ENCODE results near the gene ADCY4.
A peak's percentile ranks its signal among the peaks of the same experiment; 100 is the strongest.

Gene ADCY4

GRCh38 chr14:24311837-24312615 lies 22.8 kb downstream of the ADCY4 start:
- TF ChIP-seq MYC (IDR thresholded peaks at IDR 0.05; ENCODE audit: low read depth, low read length) = 0 out of 2 replicates have a peak, but pooled peaks have one; percentile 9
- TF ChIP-seq POLR2A (IDR thresholded peaks at IDR 0.05; ENCODE audit: extremely low read depth, insufficient read length) = no peak
- peak; percentile 58 for DNase-seq (ENCODE audit: low read depth)
- peak overlapping the region; percentile 63 for H3K4me3 ChIP-seq (ENCODE audit: low read depth, low read length)

- DNase-seq (ENCODE audit: low read depth) = peak; percentile 76
- TF ChIP-seq MAX (IDR thresholded peaks at IDR 0.05; ENCODE audit: low read depth, low read length) = peak; percentile 65
- TF ChIP-seq POLR2A (IDR thresholded peaks at IDR 0.05; ENCODE audit: extremely low read depth, insufficient read length) = peak; percentile 28
- TF ChIP-seq CTCF (IDR thresholded peaks at IDR 0.05; ENCODE audit: low read depth, low read length) = no peak
- TF ChIP-seq MYC (IDR thresholded peaks at IDR 0.05; ENCODE audit: low read depth, low read length) = peak; percentile 59
- peak within 1 kb of the TSS; percentile 63 for H3K4me3 ChIP-seq (ENCODE audit: low read depth, low read length)
Measured at GRCh38 chr14:24310646-24311604, 23.9 kb downstream of the ADCY4 start, which contains the start of gene LTB4R. Gene LTB4R, plus strand, starts transcription at chr14:24311502. Its CDS starts 4,150 bp downstream, at chr14:24315652.

- no peak for DNase-seq (ENCODE audit: low read depth)
- H3K4me3 ChIP-seq (ENCODE audit: low read depth, low read length) = peak overlapping the region; percentile 52
- TF ChIP-seq MAX (IDR thresholded peaks at IDR 0.05; ENCODE audit: low read depth, low read length) (no peak), MYC (IDR thresholded peaks at IDR 0.05; ENCODE audit: low read depth, low read length) (no peak)
Measured at GRCh38 chr14:24310265-24310645, 24.6 kb downstream of the ADCY4 start.

- DNase-seq (ENCODE audit: low read depth) = no peak
- TF ChIP-seq MAX (IDR thresholded peaks at IDR 0.05; ENCODE audit: low read depth, low read length) (no peak), MYC (IDR thresholded peaks at IDR 0.05; ENCODE audit: low read depth, low read length) (no peak)
- peak within 1 kb of the TSS; percentile 52 for H3K4me3 ChIP-seq (ENCODE audit: low read depth, low read length)
Measured at GRCh38 chr14:24309538-24310264, 25.2 kb downstream of the ADCY4 start, which contains the start of gene LTB4R2. Gene LTB4R2, plus strand, starts transcription at chr14:24310140. Its CDS starts 525 bp downstream, at chr14:24310665.

GRCh38 chr14:24308342-24309124 lies 26.3 kb downstream of the ADCY4 start:
- TF ChIP-seq POLR2A (IDR thresholded peaks at IDR 0.05; ENCODE audit: extremely low read depth, insufficient read length) = no peak
- no peak for TF ChIP-seq MAX (IDR thresholded peaks at IDR 0.05; ENCODE audit: low read depth, low read length)
- no peak for TF ChIP-seq CTCF (IDR thresholded peaks at IDR 0.05; ENCODE audit: low read depth, low read length)
- no peak for TF ChIP-seq MYC (IDR thresholded peaks at IDR 0.05; ENCODE audit: low read depth, low read length)
- no peak for DNase-seq (ENCODE audit: low read depth)
- H3K4me3 ChIP-seq (ENCODE audit: low read depth, low read length) = no peak overlapping the region

GRCh38 chr14:24307575-24308341 lies 27.1 kb downstream of the ADCY4 start, which contains the start of gene CIDEB:
Gene CIDEB, minus strand, starts transcription at chr14:24307977. Its CDS starts 119 bp downstream, at chr14:24307858.
- no peak within 1 kb of the TSS for H3K4me3 ChIP-seq (ENCODE audit: low read depth, low read length)
- TF ChIP-seq MAX (IDR thresholded peaks at IDR 0.05; ENCODE audit: low read depth, low read length) (no peak), POLR2A (IDR thresholded peaks at IDR 0.05; ENCODE audit: extremely low read depth, insufficient read length) (no peak), MYC (IDR thresholded peaks at IDR 0.05; ENCODE audit: low read depth, low read length) (no peak), CTCF (IDR thresholded peaks at IDR 0.05; ENCODE audit: low read depth, low read length) (peak; percentile 94)
- peak; percentile 73 for DNase-seq (ENCODE audit: low read depth)
